HT-29 (cell line): ENCODE data around the gene AACS. TPM values are rescaled to one million over a fixed set of nuclear protein-coding genes. Genes with fewer than 3 reads are reported as not detected.
A peak's percentile ranks its signal among the peaks of the same experiment; 100 is the strongest.
"Not testable (repeated sequence)": the region's sequence is repeated elsewhere in the genome, so short reads cannot be mapped to it uniquely, and the experiment has no call there.

ENCODE experiments used
- DNase-seq: peaks from one replicate; pipeline ENCODE4 v3.0.0-alpha.2; 2015; ENCODE audit warnings: low spot score
- total RNA-seq: library from RNA; depleted of rRNA; stranded (reverse); fragments of >200 nt; shearing (Covaris generic); gene quantifications from 2 replicates; pipeline ENCODE4 v1.2.3, GENCODE V29; 2014; rRNA removed

The AACS gene, protein sequence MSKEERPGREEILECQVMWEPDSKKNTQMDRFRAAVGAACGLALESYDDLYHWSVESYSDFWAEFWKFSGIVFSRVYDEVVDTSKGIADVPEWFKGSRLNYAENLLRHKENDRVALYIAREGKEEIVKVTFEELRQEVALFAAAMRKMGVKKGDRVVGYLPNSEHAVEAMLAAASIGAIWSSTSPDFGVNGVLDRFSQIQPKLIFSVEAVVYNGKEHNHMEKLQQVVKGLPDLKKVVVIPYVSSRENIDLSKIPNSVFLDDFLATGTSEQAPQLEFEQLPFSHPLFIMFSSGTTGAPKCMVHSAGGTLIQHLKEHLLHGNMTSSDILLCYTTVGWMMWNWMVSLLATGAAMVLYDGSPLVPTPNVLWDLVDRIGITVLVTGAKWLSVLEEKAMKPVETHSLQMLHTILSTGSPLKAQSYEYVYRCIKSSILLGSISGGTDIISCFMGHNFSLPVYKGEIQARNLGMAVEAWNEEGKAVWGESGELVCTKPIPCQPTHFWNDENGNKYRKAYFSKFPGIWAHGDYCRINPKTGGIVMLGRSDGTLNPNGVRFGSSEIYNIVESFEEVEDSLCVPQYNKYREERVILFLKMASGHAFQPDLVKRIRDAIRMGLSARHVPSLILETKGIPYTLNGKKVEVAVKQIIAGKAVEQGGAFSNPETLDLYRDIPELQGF
- total RNA-seq = 44.3 and 46.0 TPM in 2 replicates

- DNase-seq = peak; percentile 80
These were observed at the start of gene AACS for GRCh38 chr12:125065021-125065918. Gene AACS, plus strand, starts transcription at chr12:125065435. Its CDS starts 150 bp downstream, at chr12:125065585.

DNA sequence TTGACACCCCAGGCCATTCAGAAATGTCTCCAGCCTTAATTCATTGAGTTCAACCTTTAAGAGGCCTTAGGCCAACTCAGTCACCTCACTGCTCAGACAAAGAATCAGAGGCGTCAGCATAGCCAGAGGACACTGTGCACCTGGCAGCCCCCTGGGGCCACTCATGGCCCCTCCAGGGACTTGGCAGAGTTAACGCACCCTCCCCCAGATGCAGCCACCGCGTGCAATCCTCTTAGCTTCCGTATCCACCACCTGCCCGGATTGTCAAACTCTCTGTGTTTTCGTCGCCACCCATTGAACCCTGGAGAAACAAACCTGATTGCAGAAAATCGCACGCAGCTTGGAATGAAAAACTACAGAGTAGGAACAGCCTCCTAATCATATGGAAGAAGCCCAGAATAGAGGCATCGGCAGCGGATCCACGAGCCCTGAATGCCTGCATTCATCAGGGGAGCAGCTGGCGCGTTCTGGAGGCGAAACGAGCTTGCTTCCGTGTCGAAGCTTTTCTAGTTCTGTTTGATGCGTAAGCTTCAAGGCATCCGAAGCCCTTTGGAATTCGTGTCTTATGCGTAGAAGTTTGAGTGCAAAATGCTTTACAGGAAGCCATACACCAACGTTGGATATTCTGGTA is 49.4 kb upstream of the AACS start:
- no peak for DNase-seq

DNA sequence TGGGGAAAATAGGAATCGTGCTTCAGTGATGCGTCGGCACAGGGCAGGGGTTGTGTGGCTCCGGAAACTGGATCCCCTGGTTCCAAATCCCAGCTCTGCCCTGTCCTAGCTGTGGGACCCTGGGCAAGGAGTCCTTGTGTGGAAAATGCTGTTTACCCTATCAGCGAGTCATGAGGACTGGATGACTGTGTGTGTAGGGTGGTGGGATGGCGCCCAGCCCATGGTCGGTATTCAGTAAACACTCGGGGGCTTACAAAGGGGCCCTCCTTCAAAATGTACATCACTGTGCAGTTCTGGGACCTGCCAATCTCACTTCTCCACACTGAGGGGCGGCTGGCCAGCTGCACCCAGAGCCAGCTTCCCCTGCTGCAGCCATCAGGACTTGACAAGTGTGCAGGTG is 47.4 kb upstream of the AACS start:
- no peak for DNase-seq

DNA sequence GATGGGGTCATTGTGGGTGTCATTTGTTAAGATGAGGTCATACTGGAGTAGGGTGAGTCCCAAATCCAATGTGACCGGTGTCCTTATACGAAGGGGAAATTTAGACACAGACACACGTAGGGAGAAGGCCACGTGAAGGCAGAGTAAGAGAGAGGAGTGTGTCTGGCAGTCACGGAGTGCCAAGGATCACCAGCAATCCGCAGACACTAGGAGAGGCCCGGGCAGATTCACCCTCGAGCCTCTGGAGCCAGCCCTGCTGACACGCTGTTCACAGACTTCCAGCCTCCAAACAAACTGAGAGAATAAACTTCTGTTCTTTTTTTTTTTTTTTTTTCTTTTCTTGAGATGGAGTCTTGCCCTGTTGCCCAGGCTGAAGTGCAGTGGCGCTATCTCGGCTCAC is 46.9 kb upstream of the AACS start:
- DNase-seq = no peak

- no peak for DNase-seq
These were observed 44.1 kb upstream of the AACS start for GRCh38 chr12:125021096-125021495.

DNA sequence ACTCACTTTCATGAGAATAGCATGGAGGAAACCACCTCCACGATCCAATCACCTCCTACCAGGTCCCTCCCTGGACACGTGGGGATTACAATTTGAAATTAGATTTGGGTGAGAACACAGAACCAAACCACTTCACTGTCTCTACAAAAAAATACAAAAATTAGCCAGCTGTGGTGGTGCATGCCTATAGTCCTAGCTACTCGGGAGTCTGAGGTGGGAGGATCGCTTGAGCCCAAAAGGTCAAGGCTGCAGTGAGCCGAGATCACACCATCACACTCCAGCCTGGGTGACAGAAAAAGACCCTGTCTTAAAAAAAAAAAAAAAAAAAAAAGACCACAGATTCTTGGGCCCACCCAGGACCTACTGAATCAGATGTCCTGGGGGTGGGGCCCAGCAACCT is 43.5 kb upstream of the AACS start:
- DNase-seq = no peak

- no peak for DNase-seq
These were observed 42.2 kb upstream of the AACS start for GRCh38 chr12:125023065-125023464.

DNA sequence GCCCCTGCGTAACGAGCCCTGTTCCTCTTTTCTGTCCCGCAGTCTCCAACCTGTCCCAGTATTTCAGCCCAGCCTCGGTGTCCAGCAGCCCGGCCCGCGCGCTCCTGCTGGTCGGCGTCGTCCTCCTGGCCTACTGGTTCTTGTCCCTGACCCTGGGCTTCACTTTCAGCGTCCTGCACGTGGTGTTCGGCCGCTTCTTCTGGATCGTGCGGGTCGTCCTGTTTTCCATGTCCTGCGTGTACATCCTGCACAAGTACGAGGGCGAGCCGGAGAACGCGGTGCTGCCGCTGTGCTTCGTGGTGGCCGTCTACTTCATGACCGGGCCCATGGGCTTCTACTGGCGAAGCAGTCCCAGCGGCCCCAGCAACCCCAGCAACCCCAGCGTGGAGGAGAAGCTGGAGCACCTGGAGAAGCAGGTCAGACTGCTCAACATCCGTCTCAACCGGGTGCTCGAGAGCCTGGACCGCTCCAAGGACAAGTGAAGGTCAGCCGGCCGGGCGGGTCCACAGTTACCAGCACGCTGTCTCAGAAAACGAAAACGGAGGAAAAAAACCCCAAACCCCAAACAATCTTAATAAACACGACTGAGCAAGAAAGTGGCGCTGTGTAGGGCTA is 40.2 kb upstream of the AACS start:
- DNase-seq = no peak

- no peak for DNase-seq
These were observed 39.5 kb upstream of the AACS start for GRCh38 chr12:125025606-125026235.

DNA sequence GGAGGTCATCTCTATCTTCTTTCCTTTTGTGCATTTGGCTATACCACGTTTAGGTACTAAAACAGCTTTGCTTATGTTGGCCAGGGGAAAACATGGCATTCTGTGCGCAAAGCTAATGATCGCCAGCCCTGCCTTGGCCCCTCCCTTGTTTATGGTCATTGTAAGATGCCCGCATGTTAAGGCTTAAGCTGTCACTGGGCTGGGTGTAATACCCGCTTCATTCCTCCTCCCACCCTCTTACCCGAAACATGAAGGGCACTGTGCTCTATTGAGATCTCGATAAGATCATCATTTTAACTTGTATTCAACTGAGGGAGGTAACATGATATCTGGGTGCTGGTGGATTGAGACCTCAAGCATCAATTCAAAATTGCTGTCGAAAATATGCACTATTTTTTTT is 37.1 kb upstream of the AACS start:
- no peak for DNase-seq

- DNase-seq = no peak
These were observed 35.4 kb upstream of the AACS start for GRCh38 chr12:125029761-125030358.

DNA sequence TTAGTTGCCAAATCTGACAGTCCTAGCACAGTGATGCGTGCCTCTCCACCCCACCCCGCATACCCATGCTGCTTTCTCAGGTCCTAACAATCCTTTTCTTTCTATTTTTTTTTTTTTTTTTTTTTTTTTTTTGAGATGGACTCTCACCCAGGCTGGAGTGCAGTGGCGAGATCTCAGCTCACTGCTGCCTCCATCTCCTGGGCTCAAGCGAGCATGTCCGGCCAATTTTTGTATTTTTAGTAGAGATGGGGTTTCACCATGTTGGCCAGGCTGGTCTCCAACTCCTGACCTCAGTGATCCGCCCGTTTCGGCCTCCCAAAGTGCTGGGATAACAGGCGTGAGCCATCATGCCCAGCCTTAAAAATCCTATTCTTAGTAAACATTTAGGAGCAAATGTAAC is 33.8 kb upstream of the AACS start:
- DNase-seq = not testable (repeated sequence)

- no peak for DNase-seq
These were observed 32.6 kb upstream of the AACS start for GRCh38 chr12:125032466-125033152.

DNA sequence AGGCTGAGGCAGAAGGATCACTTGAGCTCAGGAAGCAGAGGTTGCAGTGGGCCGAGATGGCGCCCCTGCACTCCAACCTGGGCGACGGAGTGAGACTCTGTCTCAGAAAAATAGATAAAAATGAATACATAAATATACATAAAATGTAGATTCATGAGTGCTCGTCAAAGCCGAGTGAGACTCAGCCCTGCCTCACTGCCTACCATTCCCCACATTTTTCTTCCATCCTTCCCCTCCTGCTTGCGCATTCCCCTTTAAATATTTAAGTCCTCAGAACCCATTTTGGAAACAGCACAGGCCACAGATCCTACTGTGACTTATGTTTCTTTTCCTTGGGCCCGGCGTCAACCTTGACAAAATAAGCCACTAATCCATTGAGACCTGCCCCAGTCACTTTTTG is 31.9 kb upstream of the AACS start:
- no peak for DNase-seq

DNA sequence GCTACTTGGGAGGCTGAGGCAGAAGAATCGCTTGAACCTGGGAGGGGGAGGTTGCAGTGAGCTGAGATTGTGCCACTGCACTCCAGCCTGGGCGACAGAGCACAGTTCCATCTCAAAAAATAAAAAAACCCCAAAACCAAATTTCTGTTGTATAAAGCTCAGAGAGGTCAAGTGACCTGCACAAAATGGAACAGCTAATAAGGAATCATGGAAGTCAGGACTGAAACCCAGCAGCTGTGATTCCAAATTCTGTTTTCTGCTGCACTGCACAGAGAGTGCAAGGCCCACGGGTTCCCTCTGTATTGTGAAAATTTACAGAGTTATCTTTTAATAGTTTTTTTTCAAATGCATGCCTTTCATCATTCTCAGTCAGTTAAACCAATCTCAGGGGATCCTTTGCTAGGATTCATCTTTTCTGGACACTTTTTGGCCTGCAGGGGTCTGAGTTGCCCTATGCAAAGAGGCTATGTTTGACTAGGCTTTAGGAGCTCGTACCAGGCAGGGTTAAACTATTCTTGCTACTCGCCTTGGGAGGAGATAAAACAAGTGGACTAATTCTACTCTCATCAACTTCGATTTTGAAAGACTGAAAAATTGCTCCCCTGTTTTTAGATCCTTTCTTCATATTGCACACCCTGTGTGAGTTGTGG is 26.1 kb upstream of the AACS start:
- DNase-seq = no peak

DNA sequence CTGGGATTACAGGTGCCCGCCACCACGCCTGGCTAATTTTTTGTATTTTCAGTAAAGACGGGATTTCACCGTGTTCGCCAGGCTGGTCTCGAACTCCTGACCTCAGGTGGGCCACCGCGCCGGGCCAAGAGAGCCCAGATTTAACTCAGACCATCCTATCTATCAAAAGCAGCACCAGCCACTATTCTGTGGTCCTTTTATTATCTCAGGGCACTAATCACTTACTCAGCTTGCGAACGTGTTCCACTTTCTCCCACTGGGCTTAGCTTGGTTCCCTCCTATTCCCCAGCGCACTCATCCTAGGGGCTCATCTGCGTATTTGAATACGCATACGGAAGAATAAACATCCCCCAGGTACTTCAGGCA is 16.2 kb upstream of the AACS start:
- no peak for DNase-seq

GRCh38 chr12:125050446-125050845 is 14.8 kb upstream of the AACS start:
- DNase-seq = no peak

- no peak for DNase-seq
These were observed 14.4 kb upstream of the AACS start for GRCh38 chr12:125050868-125051267.

GRCh38 chr12:125053821-125054220 is 11.4 kb upstream of the AACS start:
- DNase-seq = no peak
